Measurements from ENCODE around the gene TBC1D2.

Gene TBC1D2

DNA sequence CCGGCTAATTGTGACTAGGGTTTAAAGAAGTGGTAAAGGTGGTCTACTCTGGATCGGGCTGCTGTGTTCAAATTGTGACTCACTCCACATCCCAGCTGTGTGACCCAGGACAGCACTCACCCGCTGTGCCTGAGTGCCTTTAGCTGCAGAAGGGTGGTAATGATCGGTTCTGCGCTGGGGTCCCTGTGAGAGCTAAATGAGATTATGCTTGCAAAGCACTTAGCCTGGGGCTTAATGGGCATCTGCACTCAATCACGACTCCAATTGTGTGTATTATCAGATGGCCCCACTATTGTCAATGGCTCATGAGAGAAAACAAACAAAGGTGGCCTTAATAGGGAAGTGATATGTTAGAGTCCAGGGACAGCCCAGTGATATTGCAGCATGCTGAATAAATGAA lies 25.1 kb upstream of the TBC1D2 start (continued):
- TF ChIP-seq ZNF2 (tag by site-specific recombination; IDR thresholded peaks at IDR 0.05) (no peak), ZBTB1 (tag by site-specific recombination; IDR thresholded peaks at IDR 0.05) (no peak), GLI2 (tag by site-specific recombination; IDR thresholded peaks at IDR 0.05; ENCODE audit: borderline replicate concordance, low read depth) (peak; percentile 83), ZNF140 (tag by site-specific recombination; IDR thresholded peaks at IDR 0.05) (no peak), ZNF335 (tag by site-specific recombination; conservative IDR thresholded peaks at IDR 0.05) (0 out of 2 replicates have a peak, but pooled peaks have one; percentile 40), ZFP69B (tag by site-specific recombination; IDR thresholded peaks at IDR 0.05) (0 out of 2 replicates have a peak, but pooled peaks have one; percentile 66), ZNF624 (tag by site-specific recombination; IDR thresholded peaks at IDR 0.05) (no peak), ZEB2 (tag by site-specific recombination; IDR thresholded peaks at IDR 0.05) (peak; percentile 82), TRIM28 (IDR thresholded peaks at IDR 0.05; ENCODE audit: borderline replicate concordance, low read length) (peak; percentile 88), BCL11A (tag by site-specific recombination; IDR thresholded peaks at IDR 0.05; ENCODE audit: low read depth) (no peak), ZNF324 (tag by site-specific recombination; IDR thresholded peaks at IDR 0.05) (peak; percentile 26; the same call in 1 of the 2 replicates), TCF7L2 (IDR thresholded peaks at IDR 0.05; ENCODE audit: borderline replicate concordance, low read depth, low read length) (peak; percentile 78; the same call in 1 of the 2 replicates), ZFHX2 (tag by site-specific recombination; conservative IDR thresholded peaks at IDR 0.05) (no peak), ZNF146 (tag by site-specific recombination; IDR thresholded peaks at IDR 0.05) (0 out of 2 replicates have a peak, but pooled peaks have one; percentile 27), OSR2 (tag by site-specific recombination; IDR thresholded peaks at IDR 0.05) (peak; percentile 96), ZNF677 (tag by site-specific recombination; IDR thresholded peaks at IDR 0.05) (no peak), ZNF433 (tag by site-specific recombination; IDR thresholded peaks at IDR 0.05; ENCODE audit: low read depth) (no peak), ZNF19 (tag by site-specific recombination; IDR thresholded peaks at IDR 0.05; ENCODE audit: low read depth) (0 out of 2 replicates have a peak, but pooled peaks have one; percentile 30), ZNF157 (tag by site-specific recombination; IDR thresholded peaks at IDR 0.05) (no peak), ZNF214 (tag by site-specific recombination; IDR thresholded peaks at IDR 0.05; ENCODE audit: borderline replicate concordance) (no peak), ZNF843 (tag by site-specific recombination; IDR thresholded peaks at IDR 0.05) (peak; percentile 93), ZNF121 (tag by site-specific recombination; IDR thresholded peaks at IDR 0.05) (peak; percentile 65), ZSCAN30 (tag by site-specific recombination; IDR thresholded peaks at IDR 0.05) (peak; percentile 87; the same call in 1 of the 2 replicates)
- TF ChIP-seq, protein P1, sequence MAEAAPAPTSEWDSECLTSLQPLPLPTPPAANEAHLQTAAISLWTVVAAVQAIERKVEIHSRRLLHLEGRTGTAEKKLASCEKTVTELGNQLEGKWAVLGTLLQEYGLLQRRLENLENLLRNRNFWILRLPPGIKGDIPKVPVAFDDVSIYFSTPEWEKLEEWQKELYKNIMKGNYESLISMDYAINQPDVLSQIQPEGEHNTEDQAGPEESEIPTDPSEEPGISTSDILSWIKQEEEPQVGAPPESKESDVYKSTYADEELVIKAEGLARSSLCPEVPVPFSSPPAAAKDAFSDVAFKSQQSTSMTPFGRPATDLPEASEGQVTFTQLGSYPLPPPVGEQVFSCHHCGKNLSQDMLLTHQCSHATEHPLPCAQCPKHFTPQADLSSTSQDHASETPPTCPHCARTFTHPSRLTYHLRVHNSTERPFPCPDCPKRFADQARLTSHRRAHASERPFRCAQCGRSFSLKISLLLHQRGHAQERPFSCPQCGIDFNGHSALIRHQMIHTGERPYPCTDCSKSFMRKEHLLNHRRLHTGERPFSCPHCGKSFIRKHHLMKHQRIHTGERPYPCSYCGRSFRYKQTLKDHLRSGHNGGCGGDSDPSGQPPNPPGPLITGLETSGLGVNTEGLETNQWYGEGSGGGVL (tag by site-specific recombination; IDR thresholded peaks at IDR 0.05) = no peak
- TF ChIP-seq, protein P2, sequence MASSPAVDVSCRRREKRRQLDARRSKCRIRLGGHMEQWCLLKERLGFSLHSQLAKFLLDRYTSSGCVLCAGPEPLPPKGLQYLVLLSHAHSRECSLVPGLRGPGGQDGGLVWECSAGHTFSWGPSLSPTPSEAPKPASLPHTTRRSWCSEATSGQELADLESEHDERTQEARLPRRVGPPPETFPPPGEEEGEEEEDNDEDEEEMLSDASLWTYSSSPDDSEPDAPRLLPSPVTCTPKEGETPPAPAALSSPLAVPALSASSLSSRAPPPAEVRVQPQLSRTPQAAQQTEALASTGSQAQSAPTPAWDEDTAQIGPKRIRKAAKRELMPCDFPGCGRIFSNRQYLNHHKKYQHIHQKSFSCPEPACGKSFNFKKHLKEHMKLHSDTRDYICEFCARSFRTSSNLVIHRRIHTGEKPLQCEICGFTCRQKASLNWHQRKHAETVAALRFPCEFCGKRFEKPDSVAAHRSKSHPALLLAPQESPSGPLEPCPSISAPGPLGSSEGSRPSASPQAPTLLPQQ (tag by site-specific recombination; IDR thresholded peaks at IDR 0.05) = peak; percentile 57; the same call in 1 of the 2 replicates
- TF ChIP-seq, protein P3, sequence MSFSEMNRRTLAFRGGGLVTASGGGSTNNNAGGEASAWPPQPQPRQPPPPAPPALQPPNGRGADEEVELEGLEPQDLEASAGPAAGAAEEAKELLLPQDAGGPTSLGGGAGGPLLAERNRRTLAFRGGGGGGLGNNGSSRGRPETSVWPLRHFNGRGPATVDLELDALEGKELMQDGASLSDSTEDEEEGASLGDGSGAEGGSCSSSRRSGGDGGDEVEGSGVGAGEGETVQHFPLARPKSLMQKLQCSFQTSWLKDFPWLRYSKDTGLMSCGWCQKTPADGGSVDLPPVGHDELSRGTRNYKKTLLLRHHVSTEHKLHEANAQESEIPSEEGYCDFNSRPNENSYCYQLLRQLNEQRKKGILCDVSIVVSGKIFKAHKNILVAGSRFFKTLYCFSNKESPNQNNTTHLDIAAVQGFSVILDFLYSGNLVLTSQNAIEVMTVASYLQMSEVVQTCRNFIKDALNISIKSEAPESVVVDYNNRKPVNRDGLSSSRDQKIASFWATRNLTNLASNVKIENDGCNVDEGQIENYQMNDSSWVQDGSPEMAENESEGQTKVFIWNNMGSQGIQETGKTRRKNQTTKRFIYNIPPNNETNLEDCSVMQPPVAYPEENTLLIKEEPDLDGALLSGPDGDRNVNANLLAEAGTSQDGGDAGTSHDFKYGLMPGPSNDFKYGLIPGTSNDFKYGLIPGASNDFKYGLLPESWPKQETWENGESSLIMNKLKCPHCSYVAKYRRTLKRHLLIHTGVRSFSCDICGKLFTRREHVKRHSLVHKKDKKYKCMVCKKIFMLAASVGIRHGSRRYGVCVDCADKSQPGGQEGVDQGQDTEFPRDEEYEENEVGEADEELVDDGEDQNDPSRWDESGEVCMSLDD (tag by site-specific recombination; IDR thresholded peaks at IDR 0.05) = no peak
- TF ChIP-seq, protein P4, sequence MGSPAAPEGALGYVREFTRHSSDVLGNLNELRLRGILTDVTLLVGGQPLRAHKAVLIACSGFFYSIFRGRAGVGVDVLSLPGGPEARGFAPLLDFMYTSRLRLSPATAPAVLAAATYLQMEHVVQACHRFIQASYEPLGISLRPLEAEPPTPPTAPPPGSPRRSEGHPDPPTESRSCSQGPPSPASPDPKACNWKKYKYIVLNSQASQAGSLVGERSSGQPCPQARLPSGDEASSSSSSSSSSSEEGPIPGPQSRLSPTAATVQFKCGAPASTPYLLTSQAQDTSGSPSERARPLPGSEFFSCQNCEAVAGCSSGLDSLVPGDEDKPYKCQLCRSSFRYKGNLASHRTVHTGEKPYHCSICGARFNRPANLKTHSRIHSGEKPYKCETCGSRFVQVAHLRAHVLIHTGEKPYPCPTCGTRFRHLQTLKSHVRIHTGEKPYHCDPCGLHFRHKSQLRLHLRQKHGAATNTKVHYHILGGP (tag by site-specific recombination; IDR thresholded peaks at IDR 0.05) = no peak
- TF ChIP-seq, protein P5, sequence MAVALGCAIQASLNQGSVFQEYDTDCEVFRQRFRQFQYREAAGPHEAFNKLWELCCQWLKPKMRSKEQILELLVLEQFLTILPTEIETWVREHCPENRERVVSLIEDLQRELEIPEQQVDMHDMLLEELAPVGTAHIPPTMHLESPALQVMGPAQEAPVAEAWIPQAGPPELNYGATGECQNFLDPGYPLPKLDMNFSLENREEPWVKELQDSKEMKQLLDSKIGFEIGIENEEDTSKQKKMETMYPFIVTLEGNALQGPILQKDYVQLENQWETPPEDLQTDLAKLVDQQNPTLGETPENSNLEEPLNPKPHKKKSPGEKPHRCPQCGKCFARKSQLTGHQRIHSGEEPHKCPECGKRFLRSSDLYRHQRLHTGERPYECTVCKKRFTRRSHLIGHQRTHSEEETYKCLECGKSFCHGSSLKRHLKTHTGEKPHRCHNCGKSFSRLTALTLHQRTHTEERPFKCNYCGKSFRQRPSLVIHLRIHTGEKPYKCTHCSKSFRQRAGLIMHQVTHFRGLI (tag by site-specific recombination; IDR thresholded peaks at IDR 0.05) = 0 out of 2 replicates have a peak, but pooled peaks have one; percentile 42
- TF ChIP-seq, protein P6, sequence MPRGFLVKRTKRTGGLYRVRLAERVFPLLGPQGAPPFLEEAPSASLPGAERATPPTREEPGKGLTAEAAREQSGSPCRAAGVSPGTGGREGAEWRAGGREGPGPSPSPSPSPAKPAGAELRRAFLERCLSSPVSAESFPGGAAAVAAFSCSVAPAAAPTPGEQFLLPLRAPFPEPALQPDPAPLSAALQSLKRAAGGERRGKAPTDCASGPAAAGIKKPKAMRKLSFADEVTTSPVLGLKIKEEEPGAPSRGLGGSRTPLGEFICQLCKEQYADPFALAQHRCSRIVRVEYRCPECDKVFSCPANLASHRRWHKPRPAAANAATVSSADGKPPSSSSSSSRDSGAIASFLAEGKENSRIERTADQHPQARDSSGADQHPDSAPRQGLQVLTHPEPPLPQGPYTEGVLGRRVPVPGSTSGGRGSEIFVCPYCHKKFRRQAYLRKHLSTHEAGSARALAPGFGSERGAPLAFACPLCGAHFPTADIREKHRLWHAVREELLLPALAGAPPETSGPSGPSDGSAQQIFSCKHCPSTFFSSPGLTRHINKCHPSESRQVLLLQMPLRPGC (tag by site-specific recombination; IDR thresholded peaks at IDR 0.05) = 0 out of 2 replicates have a peak, but pooled peaks have one; percentile 30
- TF ChIP-seq, protein P7, sequence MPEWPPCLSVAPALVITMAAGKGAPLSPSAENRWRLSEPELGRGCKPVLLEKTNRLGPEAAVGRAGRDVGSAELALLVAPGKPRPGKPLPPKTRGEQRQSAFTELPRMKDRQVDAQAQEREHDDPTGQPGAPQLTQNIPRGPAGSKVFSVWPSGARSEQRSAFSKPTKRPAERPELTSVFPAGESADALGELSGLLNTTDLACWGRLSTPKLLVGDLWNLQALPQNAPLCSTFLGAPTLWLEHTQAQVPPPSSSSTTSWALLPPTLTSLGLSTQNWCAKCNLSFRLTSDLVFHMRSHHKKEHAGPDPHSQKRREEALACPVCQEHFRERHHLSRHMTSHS (tag by site-specific recombination; IDR thresholded peaks at IDR 0.05) = peak; percentile 82
